BLaER1 (cell line): ENCODE results near the gene SPON1.
"Not testable (repeated sequence)": the region's sequence is repeated elsewhere in the genome, so short reads cannot be mapped to it uniquely, and the experiment has no call there.

Experiments
- H3K27ac ChIP-seq: shearing (Covaris generic); formaldehyde crosslinking; 2 replicates; pipeline ENCODE4 v1.8.1; 2022
- H3K27me3 ChIP-seq: shearing (Covaris generic); formaldehyde crosslinking; 2 replicates; pipeline ENCODE4 v1.8.1; 2022
- H3K36me3 ChIP-seq: shearing (Covaris generic); formaldehyde crosslinking; 2 replicates; pipeline ENCODE4 v1.8.1; 2022
- H3K4me1 ChIP-seq: shearing (Covaris generic); formaldehyde crosslinking; 2 replicates; pipeline ENCODE4 v1.8.1; 2022
- H3K4me2 ChIP-seq: shearing (Covaris generic); formaldehyde crosslinking; 2 replicates; pipeline ENCODE4 v1.8.1; 2022
- H3K4me3 ChIP-seq: shearing (Covaris generic); formaldehyde crosslinking; 2 replicates; pipeline ENCODE4 v1.8.1; 2022
- H3K9ac ChIP-seq: shearing (Covaris generic); formaldehyde crosslinking; 2 replicates; pipeline ENCODE4 v1.8.1; 2022
- H3K9me3 ChIP-seq: shearing (Covaris generic); formaldehyde crosslinking; 2 replicates; pipeline ENCODE4 v1.8.1; 2022
- H4K20me1 ChIP-seq: shearing (Covaris generic); formaldehyde crosslinking; 2 replicates; pipeline ENCODE4 v1.8.1; 2022
- Cebpa-rat ChIP-seq: shearing (Covaris generic); IDR thresholded peaks from 2 replicates; pipeline ENCODE4 v1.8.1; 2022

SPON1 gene

GRCh38 chr11:14127679-14128078 lies 165.2 kb downstream of the SPON1 start:
- Histone ChIP-seq H3K9me3 (peaks cover 14% of the 10 kb centered on the region), H3K27me3 (no peaks in the 10 kb centered on the region), H4K20me1 (no peaks in the 10 kb centered on the region), H3K4me1 (no peaks in the 10 kb centered on the region), H3K27ac (no peak overlapping the region), H3K4me3 (no peak overlapping the region), H3K9ac (no peak overlapping the region), H3K36me3 (no peaks in the 10 kb centered on the region), H3K4me2 (no peak overlapping the region)
- no peak for TF ChIP-seq Cebpa-rat

DNA sequence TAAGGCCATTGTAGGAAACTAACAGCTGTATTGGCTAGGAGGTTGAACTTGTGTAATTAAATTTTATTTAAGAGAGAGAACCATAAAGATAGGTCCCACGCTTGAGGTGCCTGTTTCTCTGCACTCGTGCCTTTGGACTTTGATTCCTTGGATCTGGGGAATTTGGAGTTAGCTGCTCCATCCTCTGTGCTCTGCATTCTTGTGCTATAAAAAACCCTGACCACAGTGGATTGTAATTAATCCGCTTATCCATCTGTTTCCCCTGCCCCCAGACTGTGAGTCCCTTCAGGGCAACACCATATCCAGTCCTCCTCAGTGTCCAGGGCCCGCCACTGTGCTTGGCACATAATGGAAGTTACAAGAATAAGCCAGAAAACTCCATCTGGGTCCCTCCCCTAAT lies 169.8 kb downstream of the SPON1 start:
- H3K27me3 ChIP-seq: no peaks in the 10 kb centered on the region
- no peak for TF ChIP-seq Cebpa-rat

GRCh38 chr11:14133381-14133780 lies 170.9 kb downstream of the SPON1 start:
- Histone ChIP-seq H3K4me3 (no peak overlapping the region), H3K36me3 (no peaks in the 10 kb centered on the region), H3K27me3 (no peaks in the 10 kb centered on the region), H3K4me1 (no peaks in the 10 kb centered on the region), H3K27ac (no peak overlapping the region), H3K9ac (no peak overlapping the region), H3K9me3 (peaks cover 5% of the 10 kb centered on the region), H4K20me1 (no peaks in the 10 kb centered on the region), H3K4me2 (no peak overlapping the region)
- TF ChIP-seq Cebpa-rat: no peak

More for the DNA sequence above, 169.8 kb downstream of the SPON1 start:
- no peak overlapping the region for H3K27ac ChIP-seq
- H3K9me3 ChIP-seq: peaks cover 14% of the 10 kb centered on the region
- no peaks in the 10 kb centered on the region for H3K4me1 ChIP-seq
- no peaks in the 10 kb centered on the region for H4K20me1 ChIP-seq
- no peak overlapping the region for H3K9ac ChIP-seq
- H3K36me3 ChIP-seq: no peaks in the 10 kb centered on the region
- no peak overlapping the region for H3K4me2 ChIP-seq
- H3K4me3 ChIP-seq: no peak overlapping the region

DNA sequence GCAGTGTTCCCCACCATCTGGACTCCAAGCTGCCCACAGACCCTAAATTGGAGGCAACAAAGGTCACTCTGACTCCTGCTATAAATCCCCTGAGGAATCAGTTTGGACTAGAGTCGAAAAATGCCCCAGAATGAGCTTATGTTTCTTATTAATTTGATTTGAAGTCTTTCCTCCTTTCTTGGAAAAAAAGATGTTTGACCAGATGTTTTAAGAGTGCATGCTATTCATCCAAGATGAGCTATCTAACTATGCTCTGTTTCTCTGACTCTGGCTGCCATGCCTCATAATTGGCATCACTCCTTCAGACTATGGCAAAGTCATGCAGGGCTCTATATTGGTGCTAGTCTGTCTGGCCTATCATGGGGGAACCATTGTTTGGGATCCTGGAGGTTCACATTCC lies 174.0 kb downstream of the SPON1 start:
- no peak for TF ChIP-seq Cebpa-rat
- H3K36me3 ChIP-seq: no peaks in the 10 kb centered on the region
- H3K4me1 ChIP-seq: no peaks in the 10 kb centered on the region
- no peak overlapping the region for H3K27ac ChIP-seq
- no peaks in the 10 kb centered on the region for H3K9me3 ChIP-seq
- H3K4me3 ChIP-seq: no peak overlapping the region
- H4K20me1 ChIP-seq: no peaks in the 10 kb centered on the region
- H3K4me2 ChIP-seq: no peak overlapping the region
- H3K9ac ChIP-seq: no peak overlapping the region
- no peaks in the 10 kb centered on the region for H3K27me3 ChIP-seq

- H3K4me3 ChIP-seq: no peak overlapping the region
- no peaks in the 10 kb centered on the region for H3K4me1 ChIP-seq
- no peak for TF ChIP-seq Cebpa-rat
- no peaks in the 10 kb centered on the region for H4K20me1 ChIP-seq
- no peaks in the 10 kb centered on the region for H3K36me3 ChIP-seq
- no peak overlapping the region for H3K9ac ChIP-seq
- H3K4me2 ChIP-seq: no peak overlapping the region
- H3K27ac ChIP-seq: no peak overlapping the region
- H3K27me3 ChIP-seq: no peaks in the 10 kb centered on the region
- no peaks in the 10 kb centered on the region for H3K9me3 ChIP-seq
Observed at GRCh38 chr11:14137284-14137683, 174.8 kb downstream of the SPON1 start.

- H3K36me3 ChIP-seq: no peaks in the 10 kb centered on the region
- no peak overlapping the region for H3K27ac ChIP-seq
- no peaks in the 10 kb centered on the region for H3K27me3 ChIP-seq
- H3K9ac ChIP-seq: no peak overlapping the region
- no peak overlapping the region for H3K4me3 ChIP-seq
- no peaks in the 10 kb centered on the region for H3K4me1 ChIP-seq
- no peak for TF ChIP-seq Cebpa-rat
- H3K4me2 ChIP-seq: no peak overlapping the region
- no peaks in the 10 kb centered on the region for H4K20me1 ChIP-seq
- H3K9me3 ChIP-seq: no peaks in the 10 kb centered on the region
Observed at GRCh38 chr11:14140991-14141390, 178.5 kb downstream of the SPON1 start.

DNA sequence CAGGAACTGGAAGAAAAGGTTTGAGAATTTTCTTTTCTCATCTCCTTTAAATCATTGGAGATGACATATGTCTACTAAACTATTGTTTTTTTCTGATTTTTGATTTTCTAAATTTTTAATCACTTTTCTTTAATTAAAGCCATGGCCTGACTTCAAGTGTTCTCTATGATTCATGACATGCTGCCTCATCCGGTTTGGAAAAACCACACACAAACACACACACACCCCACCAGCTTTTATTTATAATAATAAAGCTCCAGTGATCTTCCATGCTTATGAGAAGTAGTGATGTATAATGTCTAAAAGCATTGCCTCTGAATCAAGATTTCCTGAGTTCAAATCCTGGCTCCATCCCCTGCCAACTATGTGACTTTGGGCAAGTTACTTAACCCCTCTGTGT lies 179.2 kb downstream of the SPON1 start:
- no peak for TF ChIP-seq Cebpa-rat

GRCh38 chr11:14144934-14145333 lies 182.4 kb downstream of the SPON1 start:
- TF ChIP-seq Cebpa-rat: no peak

More for the DNA sequence above, 179.2 kb downstream of the SPON1 start:
- Histone ChIP-seq H3K4me1 (no peaks in the 10 kb centered on the region), H3K4me3 (no peak overlapping the region), H3K27me3 (no peaks in the 10 kb centered on the region), H3K27ac (no peak overlapping the region), H3K9me3 (no peaks in the 10 kb centered on the region), H4K20me1 (no peaks in the 10 kb centered on the region), H3K36me3 (no peaks in the 10 kb centered on the region), H3K4me2 (no peak overlapping the region), H3K9ac (no peak overlapping the region)

DNA sequence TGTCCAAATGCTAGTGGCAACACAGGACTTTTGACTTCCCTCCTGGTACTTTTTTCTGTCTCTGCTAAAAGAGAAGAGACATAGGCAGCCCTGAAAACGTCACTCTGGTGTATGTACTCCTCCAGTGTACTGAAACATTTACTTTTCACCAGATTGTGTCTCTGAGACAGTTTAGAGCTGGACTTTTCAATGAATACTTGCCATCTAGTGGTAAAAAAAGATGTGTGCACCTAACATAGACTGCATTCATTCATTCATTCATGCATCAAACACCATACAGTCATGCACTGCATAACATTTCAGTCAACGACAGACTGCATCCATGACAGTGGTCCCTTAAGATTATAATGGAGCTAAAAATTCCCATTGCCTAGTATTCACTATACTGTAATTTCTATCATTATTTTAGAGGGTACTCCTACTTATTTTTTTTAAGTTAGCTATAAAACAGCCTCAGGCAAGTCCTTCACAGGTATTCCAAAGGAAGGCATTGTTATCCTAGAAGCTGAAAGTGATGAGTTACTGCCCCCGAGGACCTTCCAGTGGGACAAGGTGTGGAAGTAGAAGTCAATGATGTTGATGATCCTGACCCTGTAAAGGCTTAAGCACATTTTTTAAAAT lies 186.2 kb downstream of the SPON1 start:
- H3K4me1 ChIP-seq: no peaks in the 10 kb centered on the region
- no peak overlapping the region for H3K4me2 ChIP-seq
- H3K27me3 ChIP-seq: no peaks in the 10 kb centered on the region
- H3K9me3 ChIP-seq: peaks cover 13% of the 10 kb centered on the region
- H3K9ac ChIP-seq: no peak overlapping the region
- H3K36me3 ChIP-seq: no peaks in the 10 kb centered on the region
- H4K20me1 ChIP-seq: no peaks in the 10 kb centered on the region
- H3K4me3 ChIP-seq: no peak overlapping the region
- TF ChIP-seq Cebpa-rat: no peak
- H3K27ac ChIP-seq: no peak overlapping the region

More at GRCh38 chr11:14144934-14145333, 182.4 kb downstream of the SPON1 start:
- Histone ChIP-seq H3K36me3 (no peaks in the 10 kb centered on the region), H3K9ac (no peak overlapping the region), H4K20me1 (no peaks in the 10 kb centered on the region), H3K27me3 (no peaks in the 10 kb centered on the region), H3K4me3 (no peak overlapping the region), H3K9me3 (no peaks in the 10 kb centered on the region), H3K4me2 (no peak overlapping the region), H3K27ac (no peak overlapping the region), H3K4me1 (no peaks in the 10 kb centered on the region)

GRCh38 chr11:14149683-14150082 lies 187.2 kb downstream of the SPON1 start:
- Histone ChIP-seq H3K4me2 (no peak overlapping the region), H3K36me3 (no peaks in the 10 kb centered on the region), H3K9me3 (peaks cover 22% of the 10 kb centered on the region), H3K27ac (no peak overlapping the region), H3K4me3 (no peak overlapping the region), H3K9ac (no peak overlapping the region), H3K27me3 (no peaks in the 10 kb centered on the region), H3K4me1 (no peaks in the 10 kb centered on the region), H4K20me1 (no peaks in the 10 kb centered on the region)
- TF ChIP-seq Cebpa-rat: no peak

GRCh38 chr11:14150878-14151277 lies 188.4 kb downstream of the SPON1 start:
- Histone ChIP-seq H3K27me3 (no peaks in the 10 kb centered on the region), H3K4me1 (no peaks in the 10 kb centered on the region), H3K9ac (no peak overlapping the region), H3K36me3 (no peaks in the 10 kb centered on the region), H3K27ac (no peak overlapping the region), H3K4me2 (no peak overlapping the region), H3K9me3 (peaks cover 29% of the 10 kb centered on the region), H4K20me1 (no peaks in the 10 kb centered on the region), H3K4me3 (no peak overlapping the region)
- TF ChIP-seq Cebpa-rat: no peak

GRCh38 chr11:14154103-14154502 lies 191.6 kb downstream of the SPON1 start:
- H3K9ac ChIP-seq, H3K27ac ChIP-seq, H3K4me1 ChIP-seq, H3K27me3 ChIP-seq, H4K20me1 ChIP-seq, H3K36me3 ChIP-seq, H3K4me3 ChIP-seq, H3K4me2 ChIP-seq: not testable (repeated sequence)
- peaks cover 47% of the 10 kb centered on the region for H3K9me3 ChIP-seq
